Thyroid gland (tissue), 4 donors: Measurements from ENCODE around the gene EEF1A2.

Experiments used
- CTCF ChIP-seq, 6 experiments: fragments of 200-600 bp in 3 of 6; fragments of 450-650 bp in 3 of 6; sonication (generic) in 3 of 6; IDR thresholded peaks; one replicate each; pipeline ENCODE4 v1.5.1; 2016 to 2019; ENCODE audit warnings: antibody characterized with exemption in 6 of 6, mild to moderate bottlenecking in 2 of 6, inconsistent platforms in 1 of 6, moderate library complexity in 1 of 6
- POLR2A ChIP-seq, 2 donors: fragments of 450-650 bp; IDR thresholded peaks; one replicate each; pipeline ENCODE4 v1.6.1; 2017; ENCODE audit warnings: antibody characterized with exemption in 2 of 2, mild to moderate bottlenecking in 2 of 2, moderate library complexity in 1 of 2

GRCh38 chr20:63534831-63535651, 36.2 kb upstream of the EEF1A2 start:
- TF ChIP-seq CTCF (IDR thresholded peaks at IDR 0.05) (no peak), POLR2A (IDR thresholded peaks at IDR 0.05) (no peak)
